PC-9 (cell line): ENCODE data around the gene ESPN. TPM values are rescaled to one million over a fixed set of nuclear protein-coding genes. Genes with fewer than 3 reads are reported as not detected.

ENCODE experiments used
- BruUV-seq: library from RNA; stranded (reverse); fragments of 400-500 nt; replicated peaks from 2 replicates; lab custom pipeline; 2021; lab: Mats Ljungman, UMichigan
- CTCF ChIA-PET: fragments of 300-600 bp; sonication (Branson Sonifier 250); formaldehyde crosslinking; loops from one replicate; lab custom pipeline; 2022; ENCODE audit warnings: antibody characterized with exemption; lab: Charles Lee
- POLR2A ChIA-PET: fragments of 300-600 bp; sonication (Branson Sonifier 250); formaldehyde crosslinking; loops from one replicate; lab custom pipeline; 2022; ENCODE audit warnings: antibody characterized with exemption; ENCODE audit not compliant: unreplicated experiment; lab: Charles Lee
- DNase-seq, 2 experiments: peaks; one replicate each; pipeline versions ENCODE4 v3.0.0 to v3.0.0-alpha.2; 2015 to 2022; ENCODE audit warnings: mixed read lengths in 1 of 2
- H2AFZ ChIP-seq: fragments of 200-600 bp; sonication (generic); 2 replicates; pipeline ENCODE4 v1.8.1; 2017; ENCODE audit warnings: antibody characterized with exemption
- H3F3A ChIP-seq: fragments of 200-600 bp; sonication (generic); 2 replicates; pipeline ENCODE4 v1.8.1; 2017; ENCODE audit warnings: antibody characterized with exemption, mild to moderate bottlenecking, low read depth; ENCODE audit not compliant: insufficient read depth
- H3K27ac ChIP-seq: fragments of 200-600 bp; sonication (generic); 2 replicates; pipeline ENCODE4 v1.6.1; 2016; ENCODE audit warnings: mixed run types
- H3K27me3 ChIP-seq: fragments of 200-600 bp; sonication (generic); 2 replicates; pipeline ENCODE4 v1.6.1; 2016; ENCODE audit warnings: low read depth, mixed run types; ENCODE audit not compliant: insufficient read depth
- H3K36me3 ChIP-seq: fragments of 200-600 bp; sonication (generic); 2 replicates; pipeline ENCODE4 v1.6.1; 2016; ENCODE audit warnings: low read depth, mixed run types
- H3K4me1 ChIP-seq: fragments of 200-600 bp; sonication (generic); replicated peaks from 2 replicates; pipeline ENCODE4 v1.6.1; 2016; ENCODE audit warnings: mixed run types; ENCODE audit not compliant: insufficient read depth
- H3K4me2 ChIP-seq: fragments of 200-600 bp; sonication (generic); 2 replicates; pipeline ENCODE4 v1.6.1; 2017; ENCODE audit warnings: mixed run types
- H3K4me3 ChIP-seq: fragments of 200-600 bp; sonication (generic); 2 replicates; pipeline ENCODE4 v1.6.1; 2016; ENCODE audit warnings: mixed run types
- H3K79me2 ChIP-seq: fragments of 200-600 bp; sonication (generic); 2 replicates; pipeline ENCODE4 v1.6.1; 2017; ENCODE audit warnings: low read depth, mixed run types
- H3K9me2 ChIP-seq: fragments of 200-600 bp; sonication (generic); 2 replicates; pipeline ENCODE4 v1.8.1; 2017; ENCODE audit warnings: mild to moderate bottlenecking; ENCODE audit not compliant: insufficient read depth
- H3K9me3 ChIP-seq: fragments of 200-600 bp; sonication (generic); 2 replicates; pipeline ENCODE4 v1.8.1; 2016; ENCODE audit warnings: low read depth; ENCODE audit not compliant: insufficient read depth
- H4K20me1 ChIP-seq: fragments of 200-600 bp; sonication (generic); 2 replicates; pipeline ENCODE4 v1.8.1; 2017; ENCODE audit not compliant: insufficient read depth
- EZH2 ChIP-seq: fragments of 200-600 bp; sonication (generic); IDR thresholded peaks from 2 replicates; pipeline ENCODE4 v1.8.0; 2017; ENCODE audit warnings: antibody characterized with exemption, low read depth
- intact Hi-C: fragments of 100-400 bp; cut with micrococcal nuclease; formaldehyde crosslinking; loops from one replicate; pipeline ENCODE4 v1.10.0; 2022; ENCODE audit not compliant: unreplicated experiment
- microRNA-seq: library from miRNA; unstranded; fragments of <30 nt; microRNA quantifications from one replicate; pipeline ENCODE4 v1.2.0, GENCODE V29; 2021; ENCODE audit warnings: borderline number of aligned reads, borderline replicate concordance
- total RNA-seq: library from RNA; stranded (reverse); gene quantifications from 2 replicates; pipeline ENCODE4 v1.2.3, GENCODE V29; 2021
- TF ChIP-seq, protein P1 (sequence below): fragments of 200-600 bp; sonication (generic); conservative IDR thresholded peaks from 2 replicates; pipeline ENCODE4 v1.6.1; 2017; ENCODE audit warnings: mixed run types, antibody characterized with exemption, mild to moderate bottlenecking, moderate library complexity

The ESPN gene
- total RNA-seq, 1 experiment from 2014 or later, result 18.6 TPM

- no peak overlapping the region for H2AFZ ChIP-seq
- POLR2A ChIA-PET, result interaction anchor here (0.6 kb wide), 1 partner anchor 90 kb away, joined by 12 read pairs; the partner anchor contains the start of gene HES2
- no TSS peak for BruUV-seq
- no peak overlapping the region for H3K27ac ChIP-seq
- intact Hi-C loops, result no loop called here
- CTCF ChIA-PET, result no interaction called here
- H3K27me3 ChIP-seq, result no peaks in the 10 kb centered on the region
- no peak overlapping the region for H3K4me2 ChIP-seq
- peaks cover 5% of the 10 kb centered on the region; the same call in 1 of the 2 replicates for H3K4me1 ChIP-seq
- no peaks in the 10 kb centered on the region for H4K20me1 ChIP-seq
- H3K79me2 ChIP-seq, result no peaks in the 10 kb centered on the region
- TF ChIP-seq EZH2, result no peak
- H3K4me3 ChIP-seq, result no peak overlapping the region
- no peak for DNase-seq
- H3K36me3 ChIP-seq, result no peaks in the 10 kb centered on the region
- H3K9me2 ChIP-seq, result no peaks in the 10 kb centered on the region
- H3F3A ChIP-seq, result no peaks in the 10 kb centered on the region; the same call in 1 of the 2 replicates
- H3K9me3 ChIP-seq, result no peaks in the 10 kb centered on the region
Observed at GRCh38 chr1:6509220-6509918, 84.8 kb downstream of the ESPN start.

DNA sequence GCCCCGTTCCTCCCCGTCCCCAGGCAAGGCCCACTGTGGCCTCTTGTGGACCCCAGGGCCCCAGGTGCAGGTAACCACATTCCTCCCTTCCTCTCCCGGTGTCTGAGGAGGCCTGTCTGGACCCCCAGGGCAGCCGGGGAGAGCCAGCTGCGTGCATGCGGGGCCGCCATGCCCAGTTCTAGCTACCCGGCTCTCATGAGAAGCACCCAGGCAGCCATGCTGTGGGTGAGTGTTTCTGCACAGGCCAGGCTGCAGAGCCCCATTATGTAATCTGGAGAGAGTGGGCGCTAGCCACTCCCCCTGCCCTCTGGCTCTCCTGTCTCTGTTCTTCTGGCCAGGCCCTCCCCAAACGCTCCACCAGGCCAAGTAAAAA is 85.3 kb downstream of the ESPN start:
- H3K36me3 ChIP-seq, result no peaks in the 10 kb centered on the region
- DNase-seq, result no peak
- no peaks in the 10 kb centered on the region; the same call in 1 of the 2 replicates for H3F3A ChIP-seq
- H3K9me2 ChIP-seq, result no peaks in the 10 kb centered on the region
- no peaks in the 10 kb centered on the region for H3K79me2 ChIP-seq
- peaks cover 5% of the 10 kb centered on the region; the same call in 1 of the 2 replicates for H3K4me1 ChIP-seq
- H3K27me3 ChIP-seq, result no peaks in the 10 kb centered on the region
- H3K27ac ChIP-seq, result no peak overlapping the region
- ChIA-PET CTCF (no interaction called here), POLR2A (no interaction called here)
- intact Hi-C loops, result no loop called here
- H4K20me1 ChIP-seq, result no peaks in the 10 kb centered on the region
- H2AFZ ChIP-seq, result no peak overlapping the region
- no TSS peak for BruUV-seq
- H3K4me2 ChIP-seq, result no peak overlapping the region
- H3K4me3 ChIP-seq, result no peak overlapping the region
- H3K9me3 ChIP-seq, result no peaks in the 10 kb centered on the region
- no peak for TF ChIP-seq EZH2
- TF ChIP-seq, protein P1, sequence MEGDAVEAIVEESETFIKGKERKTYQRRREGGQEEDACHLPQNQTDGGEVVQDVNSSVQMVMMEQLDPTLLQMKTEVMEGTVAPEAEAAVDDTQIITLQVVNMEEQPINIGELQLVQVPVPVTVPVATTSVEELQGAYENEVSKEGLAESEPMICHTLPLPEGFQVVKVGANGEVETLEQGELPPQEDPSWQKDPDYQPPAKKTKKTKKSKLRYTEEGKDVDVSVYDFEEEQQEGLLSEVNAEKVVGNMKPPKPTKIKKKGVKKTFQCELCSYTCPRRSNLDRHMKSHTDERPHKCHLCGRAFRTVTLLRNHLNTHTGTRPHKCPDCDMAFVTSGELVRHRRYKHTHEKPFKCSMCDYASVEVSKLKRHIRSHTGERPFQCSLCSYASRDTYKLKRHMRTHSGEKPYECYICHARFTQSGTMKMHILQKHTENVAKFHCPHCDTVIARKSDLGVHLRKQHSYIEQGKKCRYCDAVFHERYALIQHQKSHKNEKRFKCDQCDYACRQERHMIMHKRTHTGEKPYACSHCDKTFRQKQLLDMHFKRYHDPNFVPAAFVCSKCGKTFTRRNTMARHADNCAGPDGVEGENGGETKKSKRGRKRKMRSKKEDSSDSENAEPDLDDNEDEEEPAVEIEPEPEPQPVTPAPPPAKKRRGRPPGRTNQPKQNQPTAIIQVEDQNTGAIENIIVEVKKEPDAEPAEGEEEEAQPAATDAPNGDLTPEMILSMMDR, result no peak

DNA sequence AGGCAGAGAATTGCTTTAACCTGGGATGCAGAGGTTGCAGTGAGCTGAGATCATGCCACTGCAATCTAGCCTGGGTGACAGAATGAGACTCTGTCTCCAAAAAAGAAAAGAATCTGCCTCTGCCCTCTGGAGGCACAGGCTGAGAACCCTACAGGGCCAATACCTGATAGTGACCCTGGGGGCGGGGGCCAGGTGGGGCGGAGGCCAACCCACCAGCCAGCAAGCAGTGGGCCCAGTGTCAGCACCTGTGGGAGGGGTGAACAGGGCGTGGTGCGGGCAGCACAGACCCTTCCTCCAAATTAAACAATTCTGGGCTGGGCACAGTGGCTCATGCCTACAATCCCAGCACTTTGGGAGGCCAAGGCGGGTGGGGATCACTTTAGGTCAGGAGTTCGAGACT is 85.9 kb downstream of the ESPN start:
- Histone ChIP-seq H3K4me2 (no peak overlapping the region), H3K9me3 (no peaks in the 10 kb centered on the region), H3K36me3 (no peaks in the 10 kb centered on the region), H3K4me3 (no peak overlapping the region), H3K4me1 (peaks cover 5% of the 10 kb centered on the region; the same call in 1 of the 2 replicates), H2AFZ (no peak overlapping the region), H3K9me2 (no peaks in the 10 kb centered on the region), H4K20me1 (no peaks in the 10 kb centered on the region), H3K27ac (no peak overlapping the region), H3K27me3 (no peaks in the 10 kb centered on the region), H3K79me2 (no peaks in the 10 kb centered on the region), H3F3A (no peaks in the 10 kb centered on the region; the same call in 1 of the 2 replicates)
- CTCF ChIA-PET, result no interaction called here
- POLR2A ChIA-PET, result no interaction called here
- intact Hi-C loops, result no loop called here
- BruUV-seq, result no TSS peak
- no peak for DNase-seq
- TF ChIP-seq, protein P1, result no peak
- TF ChIP-seq EZH2, result no peak

Small RNA genes lying within 50 kb of the gene (microRNA-seq; reads per million reads assigned to microRNA genes)
- gene MIR4252, result not detected

Other genes with a start within 250 kb of the ESPN start
- 0.50 and 0.63 TPM in 2 replicates for gene CHD5, start 244.5 kb upstream of the ESPN start, total RNA-seq
- 408 and 447 TPM in 2 replicates for gene RPL22, start 225.2 kb upstream of the ESPN start, total RNA-seq
- 49.3 and 53.1 TPM in 2 replicates for gene RNF207, start 218.7 kb upstream of the ESPN start, total RNA-seq
- 43.9 and 44.3 TPM in 2 replicates for gene ICMT, start 188.8 kb upstream of the ESPN start, total RNA-seq
- not detected in 2 replicates for gene HES3, start 180.6 kb upstream of the ESPN start, total RNA-seq
- 7.9 and 8.0 TPM in 2 replicates for gene GPR153, start 163.7 kb upstream of the ESPN start, total RNA-seq
- 62.2 and 70.2 TPM in 2 replicates for gene ACOT7, start 31.0 kb upstream of the ESPN start, total RNA-seq
- gene HES2, start 4.9 kb upstream of the ESPN start, total RNA-seq, result 2.1 and 4.2 TPM in 2 replicates
- gene TNFRSF25, start 41.4 kb downstream of the ESPN start, total RNA-seq, result 12.3 and 21.1 TPM in 2 replicates
- 11.3 and 12.6 TPM in 2 replicates for gene PLEKHG5, start 66.9 kb downstream of the ESPN start, total RNA-seq
- 17.6 and 28.4 TPM in 2 replicates for gene NOL9, start 129.7 kb downstream of the ESPN start, total RNA-seq
- gene TAS1R1, start 130.5 kb downstream of the ESPN start, total RNA-seq, result not detected in 2 replicates
- 17.2 and 25.5 TPM in 2 replicates for gene ZBTB48, start 155.2 kb downstream of the ESPN start, total RNA-seq
- 20.6 and 24.4 TPM in 2 replicates for gene KLHL21, start 178.1 kb downstream of the ESPN start, total RNA-seq
- gene PHF13, start 189.0 kb downstream of the ESPN start, total RNA-seq, result 18.2 and 20.9 TPM in 2 replicates
- 14.6 and 18.7 TPM in 2 replicates for gene THAP3, start 200.1 kb downstream of the ESPN start, total RNA-seq